A673 (cell line): ENCODE data around the gene BANK1. TPM values are rescaled to one million over a fixed set of nuclear protein-coding genes. Genes with fewer than 3 reads are reported as not detected.

ENCODE experiments used
- BruUV-seq: library from RNA; stranded (reverse); fragments of 400-500 nt; replicated peaks from 2 replicates; lab custom pipeline; 2021; lab: Mats Ljungman, UMichigan
- CTCF ChIA-PET: fragments of 300-600 bp; sonication (Branson Sonifier 250); formaldehyde crosslinking; loops from one replicate; lab custom pipeline; 2022; ENCODE audit warnings: antibody characterized with exemption; lab: Charles Lee
- POLR2A ChIA-PET: fragments of 300-600 bp; sonication (Branson Sonifier 250); formaldehyde crosslinking; loops from one replicate; lab custom pipeline; 2022; ENCODE audit warnings: antibody characterized with exemption; ENCODE audit not compliant: low non-redundant PET; lab: Charles Lee
- DNase-seq: peaks from one replicate; pipeline ENCODE4 v3.0.0-alpha.2; 2015; ENCODE audit warnings: low spot score
- H3K27ac ChIP-seq: fragments of 200-600 bp; sonication (generic); 2 replicates; pipeline ENCODE4 v1.5.1; 2016; ENCODE audit warnings: mixed run types, low read depth, mild to moderate bottlenecking, mixed read lengths, antibody characterized with exemption, low read length; ENCODE audit not compliant: poor library complexity, severe bottlenecking
- H3K27me3 ChIP-seq: fragments of 200-600 bp; sonication (generic); replicated peaks from 2 replicates; pipeline ENCODE4 v1.6.1; 2017; ENCODE audit warnings: mixed run types, low read depth, mild to moderate bottlenecking, mixed read lengths, antibody characterized with exemption, low read length; ENCODE audit not compliant: insufficient read depth, poor library complexity
- H3K36me3 ChIP-seq: fragments of 200-600 bp; sonication (generic); 2 replicates; pipeline ENCODE4 v1.6.1; 2016; ENCODE audit warnings: mixed run types, mild to moderate bottlenecking, mixed read lengths, antibody characterized with exemption, low read length; ENCODE audit not compliant: insufficient read depth, poor library complexity, severe bottlenecking
- H3K4me1 ChIP-seq: fragments of 200-600 bp; sonication (generic); 2 replicates; pipeline ENCODE4 v1.6.1; 2017; ENCODE audit warnings: mixed run types, mild to moderate bottlenecking, mixed read lengths, antibody characterized with exemption, low read length; ENCODE audit not compliant: insufficient read depth, poor library complexity, severe bottlenecking
- H3K4me3 ChIP-seq: fragments of 200-600 bp; sonication (generic); 2 replicates; pipeline ENCODE4 v1.5.1; 2016; ENCODE audit warnings: low read depth, mixed run types, mild to moderate bottlenecking, mixed read lengths, low read length; ENCODE audit not compliant: poor library complexity, severe bottlenecking
- H3K9me3 ChIP-seq: fragments of 200-600 bp; sonication (generic); 2 replicates; pipeline ENCODE4 v1.6.1; 2016; ENCODE audit warnings: mixed run types, low read depth, mild to moderate bottlenecking, mixed read lengths, antibody characterized with exemption, low read length; ENCODE audit not compliant: poor library complexity, severe bottlenecking
- CTCF ChIP-seq: fragments of 300-800, 200-600 bp; sonication (generic); conservative IDR thresholded peaks from 2 replicates; pipeline ENCODE4 v1.5.1; 2017; ENCODE audit warnings: low read depth, mild to moderate bottlenecking, antibody characterized with exemption, low read length, moderate library complexity, mixed read lengths
- EZH2 ChIP-seq: fragments of 200-600 bp; sonication (generic); IDR thresholded peaks from 2 replicates; pipeline ENCODE4 v1.6.1; 2017; ENCODE audit warnings: borderline replicate concordance, low read depth, mild to moderate bottlenecking, mixed read lengths, antibody characterized with exemption, low read length; ENCODE audit not compliant: poor library complexity, severe bottlenecking
- intact Hi-C: fragments of 100-400 bp; cut with micrococcal nuclease; formaldehyde crosslinking; loops from one replicate; pipeline ENCODE4 v1.10.0; 2022; ENCODE audit not compliant: unreplicated experiment
- total RNA-seq: library from RNA; stranded (reverse); gene quantifications from 2 replicates; pipeline ENCODE4 v1.2.3, GENCODE V29; 2021

BANK1 gene
- total RNA-seq, 1 experiment from 2014 or later = not detected

DNA sequence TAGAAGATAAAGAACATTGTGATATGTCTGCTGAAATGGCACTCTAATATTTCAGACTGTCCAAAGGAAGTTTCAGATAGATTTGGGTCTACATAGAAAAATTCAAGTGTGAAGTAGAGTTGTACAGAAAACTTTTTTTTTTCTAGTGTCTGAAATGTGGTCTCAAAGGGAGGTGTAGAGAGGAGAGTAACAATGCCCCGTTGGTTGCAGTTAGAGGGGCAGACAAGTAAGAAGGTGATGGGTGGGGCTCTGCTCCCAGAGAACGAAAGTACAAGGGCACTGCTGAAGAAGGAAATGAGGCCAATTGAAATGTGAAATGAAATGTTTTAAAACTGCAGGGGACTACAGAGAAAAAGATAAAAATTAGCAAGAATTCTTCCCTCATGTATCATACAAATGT, 177.8 kb downstream of the BANK1 start:
- no peak overlapping the region for H3K27ac ChIP-seq
- H3K4me3 ChIP-seq = no peak overlapping the region
- no peaks in the 10 kb centered on the region for H3K27me3 ChIP-seq
- H3K9me3 ChIP-seq = no peaks in the 10 kb centered on the region
- no peak for DNase-seq
- no peaks in the 10 kb centered on the region for H3K36me3 ChIP-seq
- no TSS peak for BruUV-seq
- no peaks in the 10 kb centered on the region for H3K4me1 ChIP-seq
- intact Hi-C loops = no loop called here
- ChIA-PET POLR2A (no interaction called here), CTCF (no interaction called here)
- TF ChIP-seq EZH2 = no peak
- no peak for TF ChIP-seq CTCF

DNA sequence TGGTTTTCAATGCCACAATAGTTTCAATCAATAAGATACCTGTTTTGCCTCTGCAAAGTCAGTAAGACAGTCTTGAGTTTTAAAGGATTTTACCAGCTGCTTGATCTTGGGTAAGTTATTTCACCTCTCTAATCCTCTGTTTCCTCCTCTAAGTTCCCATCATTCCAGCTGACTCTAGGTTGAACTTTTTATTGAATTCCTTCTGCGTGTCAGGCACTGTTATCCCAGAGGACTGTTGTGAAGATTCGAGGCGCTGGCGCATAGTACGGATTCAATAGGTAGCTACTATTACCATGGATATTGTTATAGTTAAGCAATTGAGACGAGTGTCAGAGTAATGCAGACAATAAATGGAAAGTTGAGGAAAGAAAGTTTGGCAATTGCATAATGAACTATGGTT, 179.4 kb downstream of the BANK1 start:
- Histone ChIP-seq H3K36me3 (no peaks in the 10 kb centered on the region), H3K9me3 (no peaks in the 10 kb centered on the region), H3K4me1 (no peaks in the 10 kb centered on the region), H3K4me3 (no peak overlapping the region), H3K27me3 (no peaks in the 10 kb centered on the region), H3K27ac (no peak overlapping the region)
- intact Hi-C loops = no loop called here
- ChIA-PET CTCF (no interaction called here), POLR2A (no interaction called here)
- TF ChIP-seq CTCF = no peak
- no peak for DNase-seq
- BruUV-seq = no TSS peak

DNA sequence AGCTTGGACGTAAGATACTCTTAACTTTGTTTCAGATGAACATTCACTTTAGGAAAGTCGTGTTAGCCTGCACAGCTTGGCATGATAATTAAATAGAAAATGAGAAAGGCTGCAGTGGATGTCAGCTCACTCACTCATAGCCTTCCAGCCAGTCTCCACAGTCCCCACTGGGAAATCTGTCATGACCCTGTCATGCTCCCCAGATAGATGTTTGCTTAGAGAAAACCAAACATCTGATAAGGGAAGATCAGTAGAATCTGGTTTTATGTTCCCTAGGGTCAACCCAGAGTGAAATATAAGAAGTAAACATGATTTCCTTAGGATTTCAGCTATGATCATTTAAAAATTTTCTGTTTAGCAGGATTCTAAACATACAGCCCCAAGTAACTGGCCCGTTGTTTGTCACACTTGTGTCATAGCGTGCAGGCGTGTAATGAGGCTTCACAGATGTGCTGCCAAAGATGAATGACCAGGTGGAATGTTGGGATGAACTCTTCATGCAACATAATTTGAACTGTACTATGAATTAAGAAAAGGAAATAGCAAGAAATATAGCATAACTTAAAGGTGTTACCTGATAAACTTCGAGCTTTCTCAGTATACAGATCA, 180.1 kb downstream of the BANK1 start:
- intact Hi-C loops = no loop called here
- Histone ChIP-seq H3K27me3 (no peaks in the 10 kb centered on the region), H3K9me3 (no peaks in the 10 kb centered on the region), H3K4me3 (no peak overlapping the region), H3K27ac (no peak overlapping the region), H3K36me3 (no peaks in the 10 kb centered on the region), H3K4me1 (no peaks in the 10 kb centered on the region)
- POLR2A ChIA-PET = no interaction called here
- DNase-seq = no peak
- TF ChIP-seq CTCF (no peak), EZH2 (no peak)
- CTCF ChIA-PET = no interaction called here
- BruUV-seq = no TSS peak
